NT2/D1 (cell line): ENCODE results near the gene LRCH2.

Source experiments
- SUZ12 ChIP-seq: IDR thresholded peaks from 2 replicates; pipeline ENCODE4 v1.6.1; 2011; ENCODE audit not compliant: insufficient read length, insufficient read depth; ENCODE audit errors: extremely low read depth
- ZNF274 ChIP-seq: IDR thresholded peaks from 2 replicates; pipeline ENCODE4 v1.6.1; 2011; ENCODE audit warnings: mild to moderate bottlenecking, low read depth, low read length

DNA sequence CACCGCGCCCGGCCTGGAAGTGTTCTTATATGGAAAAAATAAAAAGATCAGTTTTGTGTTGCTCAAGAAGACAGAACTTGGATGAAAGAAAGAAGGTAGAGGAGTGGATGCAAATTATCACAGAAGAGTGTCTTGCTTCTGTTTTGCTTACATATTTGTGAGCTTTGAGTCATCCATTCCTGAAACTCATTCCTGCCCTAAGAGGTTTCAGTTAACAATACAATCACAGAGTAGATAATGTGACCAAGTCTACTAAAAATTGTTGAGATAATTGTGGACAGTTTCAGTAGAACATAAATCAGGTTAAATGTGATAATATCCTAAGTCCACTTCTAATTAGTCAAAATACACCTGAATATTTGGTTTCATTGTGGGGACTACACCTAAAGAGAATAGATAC, 26.4 kb upstream of the LRCH2 start:
- TF ChIP-seq ZNF274 = no peak
- no peak for TF ChIP-seq SUZ12
